ENCODE measurements around the gene ADRB1.

The ADRB1 gene

DNA sequence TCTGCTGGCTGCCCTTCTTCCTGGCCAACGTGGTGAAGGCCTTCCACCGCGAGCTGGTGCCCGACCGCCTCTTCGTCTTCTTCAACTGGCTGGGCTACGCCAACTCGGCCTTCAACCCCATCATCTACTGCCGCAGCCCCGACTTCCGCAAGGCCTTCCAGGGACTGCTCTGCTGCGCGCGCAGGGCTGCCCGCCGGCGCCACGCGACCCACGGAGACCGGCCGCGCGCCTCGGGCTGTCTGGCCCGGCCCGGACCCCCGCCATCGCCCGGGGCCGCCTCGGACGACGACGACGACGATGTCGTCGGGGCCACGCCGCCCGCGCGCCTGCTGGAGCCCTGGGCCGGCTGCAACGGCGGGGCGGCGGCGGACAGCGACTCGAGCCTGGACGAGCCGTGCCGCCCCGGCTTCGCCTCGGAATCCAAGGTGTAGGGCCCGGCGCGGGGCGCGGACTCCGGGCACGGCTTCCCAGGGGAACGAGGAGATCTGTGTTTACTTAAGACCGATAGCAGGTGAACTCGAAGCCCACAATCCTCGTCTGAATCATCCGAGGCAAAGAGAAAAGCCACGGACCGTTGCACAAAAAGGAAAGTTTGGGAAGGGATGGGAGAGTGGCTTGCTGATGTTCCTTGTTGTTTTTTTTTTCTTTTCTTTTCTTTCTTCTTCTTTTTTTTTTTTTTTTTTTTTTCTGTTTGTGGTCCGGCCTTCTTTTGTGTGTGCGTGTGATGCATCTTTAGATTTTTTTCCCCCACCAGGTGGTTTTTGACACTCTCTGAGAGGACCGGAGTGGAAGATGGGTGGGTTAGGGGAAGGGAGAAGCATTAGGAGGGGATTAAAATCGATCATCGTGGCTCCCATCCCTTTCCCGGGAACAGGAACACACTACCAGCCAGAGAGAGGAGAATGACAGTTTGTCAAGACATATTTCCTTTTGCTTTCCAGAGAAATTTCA lies 1.7 kb downstream of the ADRB1 start:
- Histone ChIP-seq H3K36me3 (no peaks in the 10 kb centered on the region), H3K9me3 (no peaks in the 10 kb centered on the region), H3K4me1 (no peaks in the 10 kb centered on the region), H3K27me3 (peaks cover 92% of the 10 kb centered on the region), H3K4me3 (ENCODE audit: low read depth, low read length) (no peak overlapping the region)
- DNase-seq = peak; percentile 22
- TF ChIP-seq, protein P1, sequence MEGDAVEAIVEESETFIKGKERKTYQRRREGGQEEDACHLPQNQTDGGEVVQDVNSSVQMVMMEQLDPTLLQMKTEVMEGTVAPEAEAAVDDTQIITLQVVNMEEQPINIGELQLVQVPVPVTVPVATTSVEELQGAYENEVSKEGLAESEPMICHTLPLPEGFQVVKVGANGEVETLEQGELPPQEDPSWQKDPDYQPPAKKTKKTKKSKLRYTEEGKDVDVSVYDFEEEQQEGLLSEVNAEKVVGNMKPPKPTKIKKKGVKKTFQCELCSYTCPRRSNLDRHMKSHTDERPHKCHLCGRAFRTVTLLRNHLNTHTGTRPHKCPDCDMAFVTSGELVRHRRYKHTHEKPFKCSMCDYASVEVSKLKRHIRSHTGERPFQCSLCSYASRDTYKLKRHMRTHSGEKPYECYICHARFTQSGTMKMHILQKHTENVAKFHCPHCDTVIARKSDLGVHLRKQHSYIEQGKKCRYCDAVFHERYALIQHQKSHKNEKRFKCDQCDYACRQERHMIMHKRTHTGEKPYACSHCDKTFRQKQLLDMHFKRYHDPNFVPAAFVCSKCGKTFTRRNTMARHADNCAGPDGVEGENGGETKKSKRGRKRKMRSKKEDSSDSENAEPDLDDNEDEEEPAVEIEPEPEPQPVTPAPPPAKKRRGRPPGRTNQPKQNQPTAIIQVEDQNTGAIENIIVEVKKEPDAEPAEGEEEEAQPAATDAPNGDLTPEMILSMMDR (IDR thresholded peaks at IDR 0.05; ENCODE audit: low read depth, low read length) = no peak

- H3K27me3 ChIP-seq = peaks cover 91% of the 10 kb centered on the region
- TF ChIP-seq, protein P1 (IDR thresholded peaks at IDR 0.05; ENCODE audit: low read depth, low read length) = no peak
Observed at GRCh38 chr10:114046087-114046458, 2.4 kb downstream of the ADRB1 start.

DNA sequence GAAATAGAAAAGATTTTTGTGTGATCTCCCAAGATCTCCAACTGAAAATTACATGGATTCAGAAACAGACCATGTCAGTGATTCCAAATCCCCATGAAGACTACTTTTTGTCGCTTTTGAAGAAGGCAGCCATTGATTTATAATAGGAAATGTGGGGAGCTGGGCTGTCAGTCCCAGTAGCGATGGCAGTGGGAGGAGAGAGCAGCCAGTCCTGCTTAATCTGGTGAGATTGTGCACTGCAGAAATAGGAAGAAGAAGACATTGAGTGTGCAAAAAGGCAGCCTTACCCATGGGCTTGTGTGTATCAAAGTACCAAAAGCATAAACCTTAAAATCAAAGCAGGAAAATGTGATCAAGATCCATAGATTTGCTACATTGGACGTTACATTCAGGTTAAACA lies 4.8 kb downstream of the ADRB1 start:
- TF ChIP-seq, protein P1 (IDR thresholded peaks at IDR 0.05; ENCODE audit: low read depth, low read length) = no peak
- DNase-seq = no peak
- no peaks in the 10 kb centered on the region for H3K4me1 ChIP-seq
- no peaks in the 10 kb centered on the region; the same call in 1 of the 2 replicates for H3K9me3 ChIP-seq
- H3K4me3 ChIP-seq (ENCODE audit: low read depth, low read length) = no peak overlapping the region
- H3K27me3 ChIP-seq = peaks cover 82% of the 10 kb centered on the region
- no peaks in the 10 kb centered on the region for H3K36me3 ChIP-seq

More at GRCh38 chr10:114046087-114046458, 2.4 kb downstream of the ADRB1 start:
- H3K4me3 ChIP-seq (ENCODE audit: low read depth, low read length) = no peak overlapping the region
- no peaks in the 10 kb centered on the region for H3K9me3 ChIP-seq
- no peaks in the 10 kb centered on the region for H3K36me3 ChIP-seq
- H3K4me1 ChIP-seq = no peaks in the 10 kb centered on the region
- DNase-seq = no peak

DNA sequence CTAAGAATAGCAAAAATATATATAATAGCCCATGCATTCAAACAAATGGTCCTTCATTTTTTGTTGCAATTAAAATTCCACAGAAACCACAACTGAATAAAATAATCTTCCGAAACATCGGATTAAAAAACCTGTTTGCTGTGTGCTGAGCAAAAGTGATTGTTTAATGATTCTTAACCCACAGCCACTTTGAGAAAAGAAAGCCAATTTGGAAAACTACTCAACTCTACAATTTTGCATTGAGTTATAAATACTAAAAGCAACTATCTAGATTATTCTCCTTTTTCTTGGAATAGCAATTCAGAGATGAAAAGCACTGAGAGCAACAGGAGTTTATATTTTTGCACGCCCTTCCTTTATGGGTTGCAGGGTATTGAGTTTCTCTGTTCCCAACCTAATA lies 8.0 kb downstream of the ADRB1 start:
- TF ChIP-seq, protein P1 (IDR thresholded peaks at IDR 0.05; ENCODE audit: low read depth, low read length) = no peak
- Histone ChIP-seq H3K4me1 (no peaks in the 10 kb centered on the region), H3K27me3 (peaks cover 54% of the 10 kb centered on the region), H3K36me3 (no peaks in the 10 kb centered on the region), H3K4me3 (ENCODE audit: low read depth, low read length) (no peak overlapping the region), H3K9me3 (no peaks in the 10 kb centered on the region; the same call in 1 of the 2 replicates)
- no peak for DNase-seq

GRCh38 chr10:114052255-114052654 lies 8.6 kb downstream of the ADRB1 start:
- Histone ChIP-seq H3K9me3 (no peaks in the 10 kb centered on the region; the same call in 1 of the 2 replicates), H3K36me3 (no peaks in the 10 kb centered on the region), H3K4me3 (ENCODE audit: low read depth, low read length) (no peak overlapping the region), H3K4me1 (no peaks in the 10 kb centered on the region), H3K27me3 (peaks cover 49% of the 10 kb centered on the region)
- DNase-seq = no peak
- TF ChIP-seq, protein P1 (IDR thresholded peaks at IDR 0.05; ENCODE audit: low read depth, low read length) = no peak

- Histone ChIP-seq H3K9me3 (no peaks in the 10 kb centered on the region; the same call in 1 of the 2 replicates), H3K36me3 (no peaks in the 10 kb centered on the region), H3K4me3 (ENCODE audit: low read depth, low read length) (no peak overlapping the region), H3K4me1 (no peaks in the 10 kb centered on the region), H3K27me3 (peaks cover 32% of the 10 kb centered on the region)
- DNase-seq = no peak
- TF ChIP-seq, protein P1 (IDR thresholded peaks at IDR 0.05; ENCODE audit: low read depth, low read length) = no peak
Observed at GRCh38 chr10:114053946-114054345, 10.3 kb downstream of the ADRB1 start.
